Measurements from ENCODE around the gene FOS.
A peak's percentile ranks its signal among the peaks of the same experiment; 100 is the strongest.

Gene FOS

GRCh38 chr14:75274899-75275569, 3.6 kb upstream of the FOS start:
- no peaks in the 10 kb centered on the region for H3K9me3 ChIP-seq (ENCODE audit: severe bottlenecking)
- DNase-seq (ENCODE audit: low spot score): no peak
- peaks cover 7% of the 10 kb centered on the region for H3K4me1 ChIP-seq (ENCODE audit: insufficient read depth, poor library complexity, severe bottlenecking)
- H3K27ac ChIP-seq (ENCODE audit: poor library complexity, severe bottlenecking): no peak overlapping the region
- TF ChIP-seq CTCF (IDR thresholded peaks at IDR 0.05; ENCODE audit: poor library complexity, severe bottlenecking): no peak
- peaks cover 12% of the 10 kb centered on the region for H3K36me3 ChIP-seq (ENCODE audit: low read depth)
- ATAC-seq (ENCODE audit: low read depth): no peak
- H3K4me3 ChIP-seq (ENCODE audit: severe bottlenecking): no peak overlapping the region
- no peaks in the 10 kb centered on the region for H3K27me3 ChIP-seq (ENCODE audit: insufficient read depth, poor library complexity, severe bottlenecking)

GRCh38 chr14:75275598-75275997, 3.0 kb upstream of the FOS start:
- H3K27ac ChIP-seq (ENCODE audit: poor library complexity, severe bottlenecking): no peak overlapping the region
- peaks cover 18% of the 10 kb centered on the region for H3K36me3 ChIP-seq (ENCODE audit: low read depth)
- DNase-seq (ENCODE audit: low spot score): no peak
- ATAC-seq (ENCODE audit: low read depth): no peak
- TF ChIP-seq CTCF (IDR thresholded peaks at IDR 0.05; ENCODE audit: poor library complexity, severe bottlenecking): no peak
- H3K4me1 ChIP-seq (ENCODE audit: insufficient read depth, poor library complexity, severe bottlenecking): peaks cover 12% of the 10 kb centered on the region
- no peaks in the 10 kb centered on the region for H3K9me3 ChIP-seq (ENCODE audit: severe bottlenecking)
- H3K27me3 ChIP-seq (ENCODE audit: insufficient read depth, poor library complexity, severe bottlenecking): no peaks in the 10 kb centered on the region
- no peak overlapping the region for H3K4me3 ChIP-seq (ENCODE audit: severe bottlenecking)

- Histone ChIP-seq H3K27me3 (ENCODE audit: insufficient read depth, poor library complexity, severe bottlenecking) (no peaks in the 10 kb centered on the region), H3K4me1 (ENCODE audit: insufficient read depth, poor library complexity, severe bottlenecking) (peaks cover 20% of the 10 kb centered on the region), H3K4me3 (ENCODE audit: severe bottlenecking) (peak overlapping the region; percentile 83), H3K9me3 (ENCODE audit: severe bottlenecking) (no peaks in the 10 kb centered on the region), H3K36me3 (ENCODE audit: low read depth) (peaks cover 34% of the 10 kb centered on the region), H3K27ac (ENCODE audit: poor library complexity, severe bottlenecking) (peak overlapping the region; percentile 82)
- DNase-seq (ENCODE audit: low spot score) (peak; percentile 90), ATAC-seq (ENCODE audit: low read depth) (peak; percentile 70)
- TF ChIP-seq CTCF (IDR thresholded peaks at IDR 0.05; ENCODE audit: poor library complexity, severe bottlenecking): peak; percentile 25
Observed at GRCh38 chr14:75277008-75277814, 1.4 kb upstream of the FOS start.

- DNase-seq (ENCODE audit: low spot score): no peak
- ATAC-seq (ENCODE audit: low read depth): peak; percentile 6
- Histone ChIP-seq H3K4me1 (ENCODE audit: insufficient read depth, poor library complexity, severe bottlenecking) (peaks cover 20% of the 10 kb centered on the region), H3K27me3 (ENCODE audit: insufficient read depth, poor library complexity, severe bottlenecking) (no peaks in the 10 kb centered on the region), H3K36me3 (ENCODE audit: low read depth) (peaks cover 38% of the 10 kb centered on the region), H3K4me3 (ENCODE audit: severe bottlenecking) (peak overlapping the region; percentile 83), H3K27ac (ENCODE audit: poor library complexity, severe bottlenecking) (peak overlapping the region; percentile 82), H3K9me3 (ENCODE audit: severe bottlenecking) (no peaks in the 10 kb centered on the region)
- no peak for TF ChIP-seq CTCF (IDR thresholded peaks at IDR 0.05; ENCODE audit: poor library complexity, severe bottlenecking)
Observed at GRCh38 chr14:75277815-75278421, 710 bp upstream of the FOS start.

All from RWPE2 (cell line).